DMS153 treated with DMSO at 0.1 percent for 48 hours (cell line): Measurements from ENCODE around the gene TGM2.

Experiments
- DNase-seq: peaks from one replicate; lab custom pipeline; 2025; ENCODE audit not compliant: unreplicated experiment; lab: John Stamatoyannopoulos, UW

The TGM2 gene

GRCh38 chr20:38165089-38165965 is at the start of gene TGM2:
TSS of gene TGM2 (minus strand) at chr20:38165270. CDS start at chr20:38165198, 72 bp downstream.
- peak; percentile 8 for DNase-seq

GRCh38 chr20:38214256-38215193 is 49.5 kb upstream of the TGM2 start:
- DNase-seq, result no peak

GRCh38 chr20:38213607-38213940 is 48.5 kb upstream of the TGM2 start:
- DNase-seq, result no peak

- no peak for DNase-seq
Measured at GRCh38 chr20:38212806-38213606, 47.9 kb upstream of the TGM2 start.

- DNase-seq, result no peak
Measured at GRCh38 chr20:38211200-38212097, 46.4 kb upstream of the TGM2 start.

GRCh38 chr20:38210741-38211140 is 45.7 kb upstream of the TGM2 start:
- no peak for DNase-seq

- no peak for DNase-seq
Measured at GRCh38 chr20:38209736-38210405, 44.8 kb upstream of the TGM2 start.

GRCh38 chr20:38209054-38209675 is 44.1 kb upstream of the TGM2 start:
- no peak for DNase-seq

GRCh38 chr20:38208523-38208922 is 43.5 kb upstream of the TGM2 start:
- DNase-seq, result no peak

GRCh38 chr20:38208088-38208487 is 43.0 kb upstream of the TGM2 start:
- no peak for DNase-seq

GRCh38 chr20:38207621-38208020 is 42.6 kb upstream of the TGM2 start:
- no peak for DNase-seq

- DNase-seq, result no peak
Measured at GRCh38 chr20:38205001-38205400, 39.9 kb upstream of the TGM2 start.

GRCh38 chr20:38203981-38204357 is 38.9 kb upstream of the TGM2 start:
- DNase-seq, result no peak

- no peak for DNase-seq
Measured at GRCh38 chr20:38203337-38203980, 38.4 kb upstream of the TGM2 start.

- DNase-seq, result no peak
Measured at GRCh38 chr20:38202982-38203293, 37.9 kb upstream of the TGM2 start.

- DNase-seq, result no peak
Measured at GRCh38 chr20:38202153-38202981, 37.3 kb upstream of the TGM2 start.

- DNase-seq, result no peak
Measured at GRCh38 chr20:38201356-38201755, 36.3 kb upstream of the TGM2 start.

GRCh38 chr20:38200646-38201045 is 35.6 kb upstream of the TGM2 start:
- no peak for DNase-seq
